ENCODE results near the gene NANS. TPM values are rescaled to one million over a fixed set of nuclear protein-coding genes. Genes with fewer than 3 reads are reported as not detected.

The NANS gene
- total RNA-seq, 1 experiment from 2014 or later: 48.9 TPM

GRCh38 chr9:98083566-98084183 is 27.1 kb downstream of the NANS start:
- H3K9me3 ChIP-seq (ENCODE audit: control insufficient read depth in 1 of 2, insufficient read depth in 1 of 2, low read depth in 1 of 2, low read length in 2 of 2): no peaks in the 10 kb centered on the region
- ChIA-PET RAD21 (ENCODE audit: low non-redundant PET in 1 of 2, low total read pairs in 2 of 2, uncharacterized antibody in 2 of 2, unreplicated experiment in 2 of 2) (no interaction called here), POLR2A (no interaction called here), CTCF (no interaction called here)
- no peak overlapping the region for H3K4me2 ChIP-seq (ENCODE audit: low read length)
- intact Hi-C loops (cut with micrococcal nuclease): loop anchor here (10.0 kb wide), 1 partner anchor 61 kb away; no protein-coding TSS in a partner anchor
- no peak overlapping the region for H3K27ac ChIP-seq (ENCODE audit: low read depth, low read length)
- peaks cover 0 to 10% of the 10 kb centered on the region in 2 experiments; a peak in 2 of 4 replicates for H3K4me1 ChIP-seq (ENCODE audit: control insufficient read depth in 1 of 2, insufficient read depth in 2 of 2, low read length in 2 of 2)
- H3K4me3 ChIP-seq (replicated peaks in 1 of 2; ENCODE audit: low read depth in 1 of 2, low read length in 2 of 2): no peak overlapping the region
- H3K79me2 ChIP-seq (ENCODE audit: insufficient read depth, low read length): peaks cover 3% of the 10 kb centered on the region; the same call in 1 of the 2 replicates
- DNase-seq (ENCODE audit: low read depth, low spot score): no peak
- ATAC-seq: no peak
- TF ChIP-seq ZBTB33 (IDR thresholded peaks at IDR 0.05; ENCODE audit: extremely low read depth, insufficient replicate concordance, low read length) (no peak), EZH2 (IDR thresholded peaks at IDR 0.05) (no peak), ATF3 (IDR thresholded peaks at IDR 0.05) (no peak), MAX (IDR thresholded peaks at IDR 0.05) (no peak), RAD21 (IDR thresholded peaks at IDR 0.05; ENCODE audit: low read depth) (no peak), ZFX (IDR thresholded peaks at IDR 0.05) (no peak), YY1 (IDR thresholded peaks at IDR 0.05; ENCODE audit: extremely low read depth, insufficient replicate concordance, low read depth, low read length) (no peak), CBX3 (IDR thresholded peaks at IDR 0.05; ENCODE audit: low read depth) (no peak), JUND (IDR thresholded peaks at IDR 0.05) (no peak), SP1 (IDR thresholded peaks at IDR 0.05; ENCODE audit: low read depth) (no peak), TCF7L2 (IDR thresholded peaks at IDR 0.05; ENCODE audit: borderline replicate concordance, extremely low read depth, insufficient read depth, insufficient read length) (no peak), POLR2A (IDR thresholded peaks at IDR 0.05; ENCODE audit: borderline replicate concordance, extremely low read depth, insufficient read depth, insufficient read length) (no peak), FOSL1 (IDR thresholded peaks at IDR 0.05; ENCODE audit: low read depth) (no peak), REST (IDR thresholded peaks at IDR 0.05; ENCODE audit: low read depth) (no peak), POLR2AphosphoS5 (IDR thresholded peaks at IDR 0.05; ENCODE audit: low read depth, low read length) (no peak), SRF (IDR thresholded peaks at IDR 0.05; ENCODE audit: low read depth) (no peak), ELF1 (IDR thresholded peaks at IDR 0.05; ENCODE audit: borderline replicate concordance, low read depth) (no peak), EGR1 (IDR thresholded peaks at IDR 0.05; ENCODE audit: low read depth) (no peak), CEBPB (IDR thresholded peaks at IDR 0.05; ENCODE audit: low read depth) (no peak)
- TSS peak; percentile 9 for BruUV-seq (replicated peaks)
- no peaks in the 10 kb centered on the region for H3K27me3 ChIP-seq (ENCODE audit: insufficient read depth, low read length)
- H3K36me3 ChIP-seq (ENCODE audit: control insufficient read depth in 1 of 2, insufficient read depth in 2 of 2, low read length in 2 of 2): peaks cover 19 to 37% of the 10 kb centered on the region in 2 experiments
- no peaks in the 10 kb centered on the region for H3K9me2 ChIP-seq (ENCODE audit: insufficient read depth)
- H4K20me1 ChIP-seq (ENCODE audit: insufficient read depth): no peaks in the 10 kb centered on the region
- no peak overlapping the region for H3K9ac ChIP-seq (ENCODE audit: low read length)
- H2AFZ ChIP-seq (ENCODE audit: low read depth, low read length, poor library complexity, severe bottlenecking): no peak overlapping the region

Data from HCT116 (cell line).